SU-DHL-6 (cell line): Measurements from ENCODE around the gene ZBTB49.

ENCODE experiments used
- H2AFZ ChIP-seq: fragments of 200-600 bp; sonication (generic); 2 replicates; pipeline ENCODE4 v1.6.1; 2014; ENCODE audit warnings: low read depth, mild to moderate bottlenecking, moderate library complexity, mixed read lengths, antibody characterized with exemption, low read length; ENCODE audit not compliant: severe bottlenecking
- H3F3A ChIP-seq: fragments of 200-600 bp; shearing (Covaris generic); 2 replicates; pipeline ENCODE4 v1.6.0; 2016; ENCODE audit warnings: antibody characterized with exemption, mild to moderate bottlenecking; ENCODE audit not compliant: insufficient read depth
- H3K27ac ChIP-seq: fragments of 200-600 bp; sonication (generic); 2 replicates; pipeline ENCODE4 v1.5.1; 2016; ENCODE audit warnings: low read depth, mild to moderate bottlenecking, low read length, moderate library complexity, mixed read lengths
- H3K27me3 ChIP-seq: fragments of 200-600 bp; sonication (generic), shearing (Covaris generic); 2 replicates; pipeline ENCODE4 v1.6.0; 2014; ENCODE audit warnings: mild to moderate bottlenecking, low read length
- H3K36me3 ChIP-seq: fragments of 200-600 bp; sonication (generic); 2 replicates; pipeline ENCODE4 v1.6.1; 2014; ENCODE audit warnings: mild to moderate bottlenecking, low read length, mixed read lengths
- H3K4me2 ChIP-seq: fragments of 300-600, 200-600 bp; shearing (Covaris generic), sonication (generic); 2 replicates; pipeline ENCODE4 v1.6.0; 2014; ENCODE audit warnings: low read length, low read depth, mild to moderate bottlenecking; ENCODE audit not compliant: poor library complexity, severe bottlenecking
- H3K4me3 ChIP-seq: fragments of 200-600 bp; sonication (generic); 2 replicates; pipeline ENCODE4 v1.5.1; 2014; ENCODE audit warnings: antibody characterized with exemption, low read length, mild to moderate bottlenecking, mixed read lengths; ENCODE audit not compliant: insufficient read depth, poor library complexity, severe bottlenecking
- H3K79me2 ChIP-seq: fragments of 200-600 bp; sonication (generic); 2 replicates; pipeline ENCODE4 v1.6.1; 2014; ENCODE audit warnings: mild to moderate bottlenecking, low read length, moderate library complexity; ENCODE audit not compliant: insufficient read depth
- H3K9ac ChIP-seq: fragments of 200-600 bp; sonication (generic); 2 replicates; pipeline ENCODE4 v1.7.0; 2014; ENCODE audit warnings: mild to moderate bottlenecking, low read length
- H3K9me2 ChIP-seq: fragments of 200-600 bp; sonication (generic); replicated peaks from 2 replicates; pipeline ENCODE4 v1.6.1; 2014; ENCODE audit warnings: low read length; ENCODE audit not compliant: insufficient read depth
- H3K9me3 ChIP-seq: fragments of 200-600 bp; sonication (generic); 2 replicates; pipeline ENCODE4 v1.6.1; 2014; ENCODE audit warnings: low read length, mixed read lengths; ENCODE audit not compliant: insufficient read depth
- H4K20me1 ChIP-seq: fragments of 200-600 bp; sonication (generic); 2 replicates; pipeline ENCODE4 v1.6.1; 2014; ENCODE audit warnings: low read depth, mild to moderate bottlenecking, antibody characterized with exemption, low read length, moderate library complexity, mixed read lengths
- CTCF ChIP-seq: fragments of 200-600 bp; sonication (generic); IDR thresholded peaks from one replicate; pipeline ENCODE4 v1.5.1; 2017; ENCODE audit warnings: antibody characterized with exemption, mild to moderate bottlenecking, low read length, moderate library complexity; ENCODE audit not compliant: insufficient read depth, poor library complexity, severe bottlenecking
- EZH2phosphoT487 ChIP-seq: fragments of 200-600 bp; sonication (generic), shearing (Covaris generic); conservative IDR thresholded peaks from 2 replicates; pipeline ENCODE4 v1.6.1; 2018; ENCODE audit warnings: mild to moderate bottlenecking, antibody characterized with exemption, low read length, moderate library complexity, mixed read lengths

The ZBTB49 gene

GRCh38 chr4:4296283-4296846 lies 6.3 kb downstream of the ZBTB49 start:
- Histone ChIP-seq H3K36me3 (no peaks in the 10 kb centered on the region; the same call in 1 of the 2 replicates), H3K9me2 (no peaks in the 10 kb centered on the region), H3K4me3 (no peak overlapping the region), H3K9me3 (no peaks in the 10 kb centered on the region), H3K79me2 (peaks cover 41% of the 10 kb centered on the region), H3K27me3 (no peaks in the 10 kb centered on the region), H3K9ac (no peak overlapping the region), H3F3A (no peaks in the 10 kb centered on the region), H3K4me2 (no peak overlapping the region), H2AFZ (no peak overlapping the region), H3K27ac (no peak overlapping the region), H4K20me1 (no peaks in the 10 kb centered on the region)
- TF ChIP-seq CTCF (no peak), EZH2phosphoT487 (no peak)

- no peaks in the 10 kb centered on the region for H3K9me3 ChIP-seq
- peaks cover 8% of the 10 kb centered on the region; the same call in 1 of the 2 replicates for H3K36me3 ChIP-seq
- H3F3A ChIP-seq, result no peaks in the 10 kb centered on the region
Measured at GRCh38 chr4:4299006-4299405, 9.0 kb downstream of the ZBTB49 start.

GRCh38 chr4:4302001-4302400 lies 11.9 kb downstream of the ZBTB49 start:
- H3K27me3 ChIP-seq, result no peaks in the 10 kb centered on the region
- no peak overlapping the region for H2AFZ ChIP-seq
- no peak overlapping the region for H3K4me3 ChIP-seq
- H3K4me2 ChIP-seq, result no peak overlapping the region
- peaks cover 6% of the 10 kb centered on the region; the same call in 1 of the 2 replicates for H3K79me2 ChIP-seq
- H4K20me1 ChIP-seq, result no peaks in the 10 kb centered on the region
- no peaks in the 10 kb centered on the region for H3K9me3 ChIP-seq
- no peak for TF ChIP-seq CTCF
- TF ChIP-seq EZH2phosphoT487, result no peak
- H3K9me2 ChIP-seq, result no peaks in the 10 kb centered on the region
- H3F3A ChIP-seq, result no peaks in the 10 kb centered on the region
- no peak overlapping the region for H3K9ac ChIP-seq
- no peak overlapping the region for H3K27ac ChIP-seq
- 0 out of 2 replicates have a peak, but pooled peaks cover 8% of the 10 kb centered on the region for H3K36me3 ChIP-seq

More at GRCh38 chr4:4299006-4299405, 9.0 kb downstream of the ZBTB49 start:
- Histone ChIP-seq H3K79me2 (peaks cover 23% of the 10 kb centered on the region; the same call in 1 of the 2 replicates), H3K9ac (no peak overlapping the region), H2AFZ (no peak overlapping the region), H3K4me3 (no peak overlapping the region), H3K27me3 (no peaks in the 10 kb centered on the region), H3K4me2 (no peak overlapping the region), H3K27ac (no peak overlapping the region), H4K20me1 (no peaks in the 10 kb centered on the region), H3K9me2 (no peaks in the 10 kb centered on the region)
- TF ChIP-seq EZH2phosphoT487, result no peak
- no peak for TF ChIP-seq CTCF
